ENCODE measurements around the gene FRMD5. TPM values are rescaled to one million over a fixed set of nuclear protein-coding genes. Genes with fewer than 3 reads are reported as not detected.

Gene FRMD5
- total RNA-seq, 1 donor from 2014 or later, result 0.54 TPM

DNA sequence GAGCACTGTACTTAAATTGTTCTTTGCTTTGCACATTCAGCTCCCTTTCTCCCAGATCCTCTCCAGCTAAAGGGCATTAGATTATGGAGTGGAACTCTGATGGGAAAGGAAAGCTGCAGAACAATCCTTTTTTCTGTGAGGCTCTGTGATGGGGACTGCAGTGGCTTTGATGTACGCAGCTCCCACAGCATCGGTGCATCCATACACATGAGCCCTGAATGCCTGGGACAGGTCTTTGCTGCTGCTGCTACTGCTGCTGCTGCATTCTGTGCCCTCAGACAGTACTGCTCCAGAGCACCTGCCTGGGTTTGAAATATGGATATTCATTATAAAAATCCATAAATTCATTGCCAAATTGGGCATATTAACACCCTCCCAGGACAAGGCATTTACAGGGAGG, 203.9 kb downstream of the FRMD5 start:
- no peaks in the 10 kb centered on the region for H3K9me3 Mint-ChIP-seq (ENCODE audit: unreplicated experiment)
- DNase-seq (ENCODE audit: low spot score), result no peak
- no peak overlapping the region for H3K4me3 Mint-ChIP-seq (ENCODE audit: unreplicated experiment)

GRCh38 chr15:43989938-43990337, 205.1 kb downstream of the FRMD5 start:
- no peaks in the 10 kb centered on the region for H3K4me1 Mint-ChIP-seq (ENCODE audit: unreplicated experiment)
- DNase-seq (ENCODE audit: low spot score), result no peak
- no peak for TF ChIP-seq CTCF (IDR thresholded peaks at IDR 0.05; ENCODE audit: unreplicated experiment)

More for the DNA sequence above, 203.9 kb downstream of the FRMD5 start:
- H3K4me1 Mint-ChIP-seq (ENCODE audit: unreplicated experiment), result no peaks in the 10 kb centered on the region
- TF ChIP-seq CTCF (IDR thresholded peaks at IDR 0.05; ENCODE audit: unreplicated experiment), result no peak
- no peaks in the 10 kb centered on the region for H3K36me3 Mint-ChIP-seq (ENCODE audit: low read depth, unreplicated experiment)
- H3K27me3 Mint-ChIP-seq (ENCODE audit: unreplicated experiment), result no peaks in the 10 kb centered on the region
- no peak overlapping the region for H3K27ac Mint-ChIP-seq (ENCODE audit: unreplicated experiment)

GRCh38 chr15:43988900-43989299, 206.2 kb downstream of the FRMD5 start:
- Mint-ChIP-seq H3K27me3 (ENCODE audit: unreplicated experiment) (no peaks in the 10 kb centered on the region), H3K4me3 (ENCODE audit: unreplicated experiment) (no peak overlapping the region), H3K27ac (ENCODE audit: unreplicated experiment) (no peak overlapping the region), H3K4me1 (ENCODE audit: unreplicated experiment) (no peaks in the 10 kb centered on the region), H3K9me3 (ENCODE audit: unreplicated experiment) (no peaks in the 10 kb centered on the region), H3K36me3 (ENCODE audit: low read depth, unreplicated experiment) (no peaks in the 10 kb centered on the region)
- DNase-seq (ENCODE audit: low spot score), result no peak
- TF ChIP-seq CTCF (IDR thresholded peaks at IDR 0.05; ENCODE audit: unreplicated experiment), result no peak

More at GRCh38 chr15:43989938-43990337, 205.1 kb downstream of the FRMD5 start:
- Mint-ChIP-seq H3K9me3 (ENCODE audit: unreplicated experiment) (no peaks in the 10 kb centered on the region), H3K27me3 (ENCODE audit: unreplicated experiment) (no peaks in the 10 kb centered on the region), H3K27ac (ENCODE audit: unreplicated experiment) (no peak overlapping the region), H3K4me3 (ENCODE audit: unreplicated experiment) (no peak overlapping the region), H3K36me3 (ENCODE audit: low read depth, unreplicated experiment) (no peaks in the 10 kb centered on the region)

DNA sequence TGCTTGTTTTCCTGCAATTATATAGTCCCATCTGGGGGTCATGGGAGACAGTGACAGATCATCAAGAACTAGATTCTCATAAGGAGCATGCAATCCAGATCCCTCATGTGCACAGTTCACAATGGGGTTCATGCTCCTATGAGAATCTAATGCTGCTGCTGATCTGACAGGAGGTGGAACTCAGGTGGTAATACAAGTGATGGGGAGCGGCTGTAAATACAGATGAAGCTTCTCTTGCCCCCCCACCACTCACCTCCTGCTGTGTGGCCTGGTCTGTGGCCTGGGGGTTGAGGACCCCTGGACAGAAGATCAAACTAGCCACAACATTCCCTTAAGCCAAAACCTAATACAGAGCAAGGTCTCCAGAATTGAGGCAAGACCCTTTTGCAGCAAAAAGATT, 207.1 kb downstream of the FRMD5 start:
- Mint-ChIP-seq H3K9me3 (ENCODE audit: unreplicated experiment) (no peaks in the 10 kb centered on the region), H3K4me3 (ENCODE audit: unreplicated experiment) (no peak overlapping the region), H3K27ac (ENCODE audit: unreplicated experiment) (no peak overlapping the region), H3K4me1 (ENCODE audit: unreplicated experiment) (no peaks in the 10 kb centered on the region), H3K36me3 (ENCODE audit: low read depth, unreplicated experiment) (no peaks in the 10 kb centered on the region), H3K27me3 (ENCODE audit: unreplicated experiment) (no peaks in the 10 kb centered on the region)
- TF ChIP-seq CTCF (IDR thresholded peaks at IDR 0.05; ENCODE audit: unreplicated experiment), result no peak
- no peak for DNase-seq (ENCODE audit: low spot score)

DNA sequence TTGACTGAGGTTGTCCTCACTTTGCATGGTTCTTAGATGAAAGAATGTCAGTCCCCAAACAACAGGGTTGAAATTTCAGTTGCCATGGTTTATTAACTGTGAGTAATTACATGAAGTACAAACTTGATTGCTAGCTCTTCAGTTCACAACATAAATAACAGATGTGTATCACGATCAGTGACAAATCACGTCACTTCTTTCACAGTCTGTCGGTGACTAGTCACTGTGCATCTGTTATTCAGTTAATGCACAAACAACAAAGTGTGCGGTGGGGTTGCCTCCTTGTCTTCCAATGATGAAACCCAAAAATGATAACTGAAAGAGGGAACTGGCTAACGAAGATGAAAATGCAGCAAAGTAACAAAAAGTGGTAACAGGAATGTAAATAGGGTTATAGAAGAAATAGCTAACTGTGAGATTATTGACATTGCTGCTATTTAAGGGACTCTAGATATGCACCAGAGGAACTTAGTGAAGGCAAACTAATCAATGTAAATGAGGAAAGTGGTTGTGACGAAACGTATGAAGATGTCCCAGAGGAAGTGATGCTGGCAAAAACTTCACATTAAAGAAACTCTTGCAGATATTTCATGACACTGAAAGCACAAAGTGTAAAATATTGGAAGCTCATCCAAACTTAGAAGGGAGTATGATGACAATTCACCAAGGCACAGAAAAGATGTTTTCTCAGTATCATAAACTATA, 208.9 kb downstream of the FRMD5 start:
- Mint-ChIP-seq H3K9me3 (ENCODE audit: unreplicated experiment) (no peaks in the 10 kb centered on the region), H3K27ac (ENCODE audit: unreplicated experiment) (no peak overlapping the region), H3K4me1 (ENCODE audit: unreplicated experiment) (no peaks in the 10 kb centered on the region), H3K36me3 (ENCODE audit: low read depth, unreplicated experiment) (no peaks in the 10 kb centered on the region), H3K4me3 (ENCODE audit: unreplicated experiment) (no peak overlapping the region), H3K27me3 (ENCODE audit: unreplicated experiment) (no peaks in the 10 kb centered on the region)
- DNase-seq (ENCODE audit: low spot score), result no peak
- no peak for TF ChIP-seq CTCF (IDR thresholded peaks at IDR 0.05; ENCODE audit: unreplicated experiment)
